ENCODE measurements around the gene RRBP1. TPM values are rescaled to one million over a fixed set of nuclear protein-coding genes. Genes with fewer than 3 reads are reported as not detected.

Gene RRBP1
- total RNA-seq, 2 donors from 2014 or later, result 112 to 148 TPM

DNA sequence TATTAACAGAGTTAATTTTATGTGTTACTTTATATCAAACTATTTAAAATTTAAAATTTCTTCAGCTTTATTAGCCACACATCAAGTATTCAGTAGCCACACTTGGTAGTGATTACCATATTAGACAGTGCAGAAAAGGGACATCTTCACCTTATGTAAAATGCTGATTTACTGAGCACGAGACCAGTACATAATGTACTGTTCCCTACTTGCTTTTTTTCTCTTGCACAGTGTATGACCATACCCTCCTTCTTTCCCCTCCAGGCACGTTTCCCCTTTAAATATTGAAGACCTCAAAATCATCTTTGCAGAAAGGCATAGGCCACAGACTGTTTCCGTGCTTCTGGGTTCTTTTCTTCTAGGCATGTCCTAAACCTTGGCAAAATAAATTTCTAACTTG is 94.2 kb downstream of the RRBP1 start:
- WGBS, result 37% methylated on average over 3 of the region's 3 CpGs
- no peak overlapping the region for H3K4me3 ChIP-seq
- DNase-seq (ENCODE audit: low spot score), result no peak
- H3K36me3 ChIP-seq, result no peaks in the 10 kb centered on the region
- H3K9me3 ChIP-seq, result no peaks in the 10 kb centered on the region
- peak overlapping the region; percentile 37 to 47 for H3K27ac ChIP-seq
- intact Hi-C loops (cut with DNase I), result no loop called here
- TF ChIP-seq, protein P1, sequence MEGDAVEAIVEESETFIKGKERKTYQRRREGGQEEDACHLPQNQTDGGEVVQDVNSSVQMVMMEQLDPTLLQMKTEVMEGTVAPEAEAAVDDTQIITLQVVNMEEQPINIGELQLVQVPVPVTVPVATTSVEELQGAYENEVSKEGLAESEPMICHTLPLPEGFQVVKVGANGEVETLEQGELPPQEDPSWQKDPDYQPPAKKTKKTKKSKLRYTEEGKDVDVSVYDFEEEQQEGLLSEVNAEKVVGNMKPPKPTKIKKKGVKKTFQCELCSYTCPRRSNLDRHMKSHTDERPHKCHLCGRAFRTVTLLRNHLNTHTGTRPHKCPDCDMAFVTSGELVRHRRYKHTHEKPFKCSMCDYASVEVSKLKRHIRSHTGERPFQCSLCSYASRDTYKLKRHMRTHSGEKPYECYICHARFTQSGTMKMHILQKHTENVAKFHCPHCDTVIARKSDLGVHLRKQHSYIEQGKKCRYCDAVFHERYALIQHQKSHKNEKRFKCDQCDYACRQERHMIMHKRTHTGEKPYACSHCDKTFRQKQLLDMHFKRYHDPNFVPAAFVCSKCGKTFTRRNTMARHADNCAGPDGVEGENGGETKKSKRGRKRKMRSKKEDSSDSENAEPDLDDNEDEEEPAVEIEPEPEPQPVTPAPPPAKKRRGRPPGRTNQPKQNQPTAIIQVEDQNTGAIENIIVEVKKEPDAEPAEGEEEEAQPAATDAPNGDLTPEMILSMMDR (IDR thresholded peaks at IDR 0.05), result no peak
- TF ChIP-seq POLR2AphosphoS5 (IDR thresholded peaks at IDR 0.05), result peak; percentile 27
- H3K4me1 ChIP-seq (replicated peaks), result no peaks in the 10 kb centered on the region
- no peaks in the 10 kb centered on the region for H3K27me3 ChIP-seq (replicated peaks; ENCODE audit: insufficient read depth)

DNA sequence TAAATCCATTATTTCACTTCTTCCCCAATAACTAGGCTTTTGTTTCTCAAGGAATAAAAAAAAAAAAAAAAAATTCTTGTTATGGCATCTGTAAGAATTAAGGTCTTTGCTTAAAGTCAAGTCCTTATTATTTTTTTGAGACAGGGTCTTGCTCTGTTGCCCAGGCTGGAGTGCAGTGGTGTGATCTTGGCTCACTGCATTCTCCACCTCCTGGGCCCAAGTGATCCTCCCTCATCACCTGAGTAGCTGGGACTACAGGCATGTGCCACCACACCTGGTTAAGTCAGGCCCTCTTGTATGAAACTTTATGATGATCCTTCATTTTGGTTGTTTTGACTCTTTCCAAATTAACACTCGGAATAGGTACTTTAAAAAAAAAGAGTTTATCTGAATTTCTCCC is 94.9 kb downstream of the RRBP1 start:
- H3K27ac ChIP-seq, result peak overlapping the region in 1 of 2 donors; percentile 47
- no peaks in the 10 kb centered on the region for H3K9me3 ChIP-seq
- no peak for TF ChIP-seq POLR2A (IDR thresholded peaks at IDR 0.05)
- TF ChIP-seq, protein P1 (IDR thresholded peaks at IDR 0.05), result no peak
- TF ChIP-seq POLR2AphosphoS5 (IDR thresholded peaks at IDR 0.05), result no peak
- 81% methylated on average over 1 of the region's 1 CpG for WGBS
- intact Hi-C loops (cut with DNase I), result no loop called here
- H3K36me3 ChIP-seq, result no peaks in the 10 kb centered on the region
- H3K4me3 ChIP-seq, result no peak overlapping the region
- no peaks in the 10 kb centered on the region for H3K27me3 ChIP-seq (replicated peaks; ENCODE audit: insufficient read depth)
- DNase-seq (ENCODE audit: low spot score), result no peak
- H3K4me1 ChIP-seq (replicated peaks), result no peaks in the 10 kb centered on the region

DNA sequence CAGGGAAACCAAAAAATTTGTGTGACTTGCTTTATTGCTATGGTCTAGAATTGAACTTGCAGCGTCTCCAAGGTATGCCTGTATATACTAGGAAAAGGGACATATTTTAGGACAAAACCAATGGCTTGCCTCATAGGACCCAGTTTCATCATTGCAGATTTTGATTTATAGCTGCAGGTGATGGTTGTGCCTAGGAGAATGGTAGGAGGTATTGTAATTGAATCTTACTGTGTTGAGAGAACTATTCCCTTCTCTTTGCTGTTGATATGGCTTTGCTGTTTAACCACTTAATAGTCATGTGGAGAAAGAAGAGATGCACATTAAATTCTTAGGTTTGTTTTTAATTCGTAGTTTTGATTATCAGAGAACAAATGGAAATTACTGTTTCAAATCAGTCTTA is 95.8 kb downstream of the RRBP1 start:
- Histone ChIP-seq H3K36me3 (no peaks in the 10 kb centered on the region), H3K4me3 (no peak overlapping the region), H3K27me3 (replicated peaks; ENCODE audit: insufficient read depth) (no peaks in the 10 kb centered on the region), H3K9me3 (no peaks in the 10 kb centered on the region), H3K4me1 (replicated peaks) (no peaks in the 10 kb centered on the region), H3K27ac (peak overlapping the region in 1 of 2 donors; percentile 4)
- 52% methylated on average over 2 of the region's 2 CpGs for WGBS
- DNase-seq (ENCODE audit: low spot score), result no peak
- intact Hi-C loops (cut with DNase I), result no loop called here
- TF ChIP-seq, protein P1 (IDR thresholded peaks at IDR 0.05), result no peak
- no peak for TF ChIP-seq POLR2A (IDR thresholded peaks at IDR 0.05)
- no peak for TF ChIP-seq POLR2AphosphoS5 (IDR thresholded peaks at IDR 0.05)

DNA sequence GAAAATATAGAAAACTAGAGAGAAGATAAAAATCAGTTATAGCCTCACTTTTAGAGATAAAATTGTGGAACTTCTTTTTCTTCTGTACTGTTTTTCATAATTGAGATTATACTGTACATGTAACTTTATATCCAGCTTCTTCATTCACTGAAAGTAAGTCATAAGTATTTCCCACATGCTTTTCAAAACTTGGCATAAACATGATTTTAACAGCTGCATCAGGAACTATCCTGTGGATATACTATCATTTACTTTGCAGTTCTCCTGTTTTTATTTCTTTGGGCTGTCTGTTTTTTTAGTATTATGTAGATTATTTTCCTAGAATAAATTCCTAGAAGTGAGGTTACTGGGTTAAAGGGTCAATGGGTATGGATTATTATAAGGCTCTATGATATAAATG is 97.4 kb downstream of the RRBP1 start:
- H3K27ac ChIP-seq, result no peak overlapping the region
- H3K4me1 ChIP-seq (replicated peaks), result no peaks in the 10 kb centered on the region
- TF ChIP-seq, protein P1 (IDR thresholded peaks at IDR 0.05), result no peak
- TF ChIP-seq POLR2A (IDR thresholded peaks at IDR 0.05) (no peak), POLR2AphosphoS5 (IDR thresholded peaks at IDR 0.05) (no peak)
- H3K4me3 ChIP-seq, result no peak overlapping the region
- H3K36me3 ChIP-seq, result no peaks in the 10 kb centered on the region
- intact Hi-C loops (cut with DNase I), result no loop called here
- no peaks in the 10 kb centered on the region for H3K27me3 ChIP-seq (replicated peaks; ENCODE audit: insufficient read depth)
- no peaks in the 10 kb centered on the region for H3K9me3 ChIP-seq
- DNase-seq (ENCODE audit: low spot score), result no peak

DNA sequence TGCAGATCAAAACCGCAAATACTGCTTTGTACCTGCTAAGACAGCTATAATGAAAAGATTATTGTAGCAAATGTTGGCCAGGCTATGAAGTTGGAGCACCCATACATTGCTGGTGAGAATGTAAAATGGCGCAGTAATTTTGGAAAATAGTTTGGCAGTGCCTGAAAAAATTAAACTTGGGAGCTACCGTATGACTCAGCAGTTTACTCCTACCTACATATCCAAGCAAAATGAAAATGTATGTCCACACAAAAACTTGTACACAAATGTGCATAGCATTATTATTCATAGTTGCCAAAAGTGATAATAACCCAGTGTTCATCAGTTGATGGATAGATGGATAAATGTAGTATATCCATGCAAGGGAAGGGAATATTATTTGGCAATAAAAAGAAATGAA is 98.9 kb downstream of the RRBP1 start:
- H3K4me1 ChIP-seq (replicated peaks), result no peaks in the 10 kb centered on the region
- no peak overlapping the region for H3K4me3 ChIP-seq
- TF ChIP-seq POLR2A (IDR thresholded peaks at IDR 0.05) (no peak), POLR2AphosphoS5 (IDR thresholded peaks at IDR 0.05) (no peak)
- TF ChIP-seq, protein P1 (IDR thresholded peaks at IDR 0.05), result no peak
- 85% methylated on average over 3 of the region's 3 CpGs for WGBS
- H3K27ac ChIP-seq, result no peak overlapping the region
- H3K9me3 ChIP-seq, result no peaks in the 10 kb centered on the region
- no peaks in the 10 kb centered on the region for H3K27me3 ChIP-seq (replicated peaks; ENCODE audit: insufficient read depth)
- no peak for DNase-seq (ENCODE audit: low spot score)
- intact Hi-C loops (cut with DNase I), result no loop called here
- no peaks in the 10 kb centered on the region for H3K36me3 ChIP-seq
